Measurements from ENCODE around the gene FXYD7.
"Not testable (repeated sequence)": the region's sequence is repeated elsewhere in the genome, so short reads cannot be mapped to it uniquely, and the experiment has no call there.

Gene FXYD7

GRCh38 chr19:35126624-35126959 is 16.5 kb upstream of the FXYD7 start:
- DNase-seq (ENCODE audit: extremely low read depth, insufficient read length), result no peak
- no peak for TF ChIP-seq CTCF (IDR thresholded peaks at IDR 0.05; ENCODE audit: insufficient read depth, low read length, poor library complexity, severe bottlenecking)
- H3K27me3 ChIP-seq (replicated peaks; ENCODE audit: control insufficient read depth, insufficient read depth, low read length), result no peaks in the 10 kb centered on the region; the same call in 1 of the 2 replicates
- no peak overlapping the region for H3K4me3 ChIP-seq (replicated peaks; ENCODE audit: low read depth, low read length)
- no peaks in the 10 kb centered on the region for H3K36me3 ChIP-seq (ENCODE audit: control insufficient read depth, insufficient read depth, low read length)

GRCh38 chr19:35127871-35128270 is 15.2 kb upstream of the FXYD7 start:
- DNase-seq (ENCODE audit: extremely low read depth, insufficient read length), result no peak
- no peak for TF ChIP-seq CTCF (IDR thresholded peaks at IDR 0.05; ENCODE audit: insufficient read depth, low read length, poor library complexity, severe bottlenecking)

GRCh38 chr19:35128398-35129057 is 14.5 kb upstream of the FXYD7 start:
- DNase-seq (ENCODE audit: extremely low read depth, insufficient read length), result no peak

More at GRCh38 chr19:35127871-35128270, 15.2 kb upstream of the FXYD7 start:
- no peaks in the 10 kb centered on the region; the same call in 1 of the 2 replicates for H3K27me3 ChIP-seq (replicated peaks; ENCODE audit: control insufficient read depth, insufficient read depth, low read length)
- no peak overlapping the region for H3K4me3 ChIP-seq (replicated peaks; ENCODE audit: low read depth, low read length)
- H3K36me3 ChIP-seq (ENCODE audit: control insufficient read depth, insufficient read depth, low read length), result no peaks in the 10 kb centered on the region

GRCh38 chr19:35129724-35130274 is 13.3 kb upstream of the FXYD7 start:
- not testable (repeated sequence) for H3K4me3 ChIP-seq (replicated peaks; ENCODE audit: low read depth, low read length); H3K36me3 ChIP-seq (ENCODE audit: control insufficient read depth, insufficient read depth, low read length); H3K27me3 ChIP-seq (replicated peaks; ENCODE audit: control insufficient read depth, insufficient read depth, low read length); DNase-seq (ENCODE audit: extremely low read depth, insufficient read length)

More at GRCh38 chr19:35128398-35129057, 14.5 kb upstream of the FXYD7 start:
- Histone ChIP-seq H3K36me3 (ENCODE audit: control insufficient read depth, insufficient read depth, low read length) (no peaks in the 10 kb centered on the region), H3K4me3 (replicated peaks; ENCODE audit: low read depth, low read length) (no peak overlapping the region), H3K27me3 (replicated peaks; ENCODE audit: control insufficient read depth, insufficient read depth, low read length) (no peaks in the 10 kb centered on the region; the same call in 1 of the 2 replicates)
- no peak for TF ChIP-seq CTCF (IDR thresholded peaks at IDR 0.05; ENCODE audit: insufficient read depth, low read length, poor library complexity, severe bottlenecking)

GRCh38 chr19:35130761-35131720 is 12.0 kb upstream of the FXYD7 start:
- no peak for DNase-seq (ENCODE audit: extremely low read depth, insufficient read length)
- Histone ChIP-seq H3K36me3 (ENCODE audit: control insufficient read depth, insufficient read depth, low read length) (no peaks in the 10 kb centered on the region), H3K27me3 (replicated peaks; ENCODE audit: control insufficient read depth, insufficient read depth, low read length) (no peaks in the 10 kb centered on the region; the same call in 1 of the 2 replicates), H3K4me3 (replicated peaks; ENCODE audit: low read depth, low read length) (no peak overlapping the region)
- no peak for TF ChIP-seq CTCF (IDR thresholded peaks at IDR 0.05; ENCODE audit: insufficient read depth, low read length, poor library complexity, severe bottlenecking)

- no peaks in the 10 kb centered on the region; the same call in 1 of the 2 replicates for H3K27me3 ChIP-seq (replicated peaks; ENCODE audit: control insufficient read depth, insufficient read depth, low read length)
- no peaks in the 10 kb centered on the region for H3K36me3 ChIP-seq (ENCODE audit: control insufficient read depth, insufficient read depth, low read length)
- DNase-seq (ENCODE audit: extremely low read depth, insufficient read length), result no peak
- TF ChIP-seq CTCF (IDR thresholded peaks at IDR 0.05; ENCODE audit: insufficient read depth, low read length, poor library complexity, severe bottlenecking), result no peak
- H3K4me3 ChIP-seq (replicated peaks; ENCODE audit: low read depth, low read length), result no peak overlapping the region
Measured at GRCh38 chr19:35132254-35132653, 10.8 kb upstream of the FXYD7 start.

All from GM06990 (cell line).